ENCODE measurements around the gene RXRA. TPM values are rescaled to one million over a fixed set of nuclear protein-coding genes. Genes with fewer than 3 reads are reported as not detected.

Gene RXRA
- total RNA-seq, 1 experiment from 2014 or later: 23.2 TPM

DNA sequence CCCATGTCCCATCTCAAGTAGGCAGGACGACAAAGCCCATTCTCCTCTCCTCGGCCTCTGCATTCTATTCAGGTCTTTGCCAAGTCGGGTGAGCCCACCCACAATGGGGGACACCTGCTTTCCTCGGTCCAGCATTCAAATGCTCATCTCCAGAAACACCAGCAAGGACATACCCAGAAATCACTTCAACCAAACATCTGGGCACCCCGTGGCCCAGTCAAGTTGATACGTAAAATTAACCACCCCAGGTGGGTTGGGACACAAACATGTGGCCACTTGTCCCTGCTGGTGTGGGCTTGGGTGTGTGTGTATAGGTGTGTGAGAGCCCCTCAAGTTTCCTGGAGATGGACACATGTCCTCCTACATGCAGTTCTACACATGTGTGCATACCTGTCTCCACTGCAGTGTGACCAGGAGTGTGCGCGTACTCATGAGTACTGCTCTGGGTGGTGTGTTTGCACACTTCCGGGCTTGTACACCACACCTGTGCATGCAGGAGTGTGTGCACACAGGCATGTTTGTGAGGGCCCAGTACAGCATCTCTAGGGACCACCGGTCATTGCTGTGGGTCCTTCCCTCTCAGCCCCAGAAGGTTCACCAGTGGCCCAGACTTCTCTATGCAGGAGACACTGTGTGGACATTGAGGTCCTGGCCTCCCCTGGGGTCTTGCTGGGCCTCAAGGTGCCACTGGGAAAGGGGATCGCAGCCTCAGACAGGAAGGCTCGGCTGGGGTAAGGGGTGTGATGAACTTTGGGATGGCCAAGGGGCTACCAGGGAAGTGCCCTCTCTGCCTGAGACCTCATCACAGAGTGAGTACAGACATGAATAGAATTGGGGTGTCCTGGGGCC, 35.4 kb upstream of the RXRA start:
- no peak for DNase-seq
- Histone ChIP-seq H3K27me3 (ENCODE audit: control insufficient read depth, insufficient read depth, low read length) (no peaks in the 10 kb centered on the region), H3K4me3 (ENCODE audit: insufficient read depth, low read depth, low read length) (no peak overlapping the region), H3K36me3 (replicated peaks; ENCODE audit: control insufficient read depth, insufficient read depth, low read length) (no peaks in the 10 kb centered on the region)

DNA sequence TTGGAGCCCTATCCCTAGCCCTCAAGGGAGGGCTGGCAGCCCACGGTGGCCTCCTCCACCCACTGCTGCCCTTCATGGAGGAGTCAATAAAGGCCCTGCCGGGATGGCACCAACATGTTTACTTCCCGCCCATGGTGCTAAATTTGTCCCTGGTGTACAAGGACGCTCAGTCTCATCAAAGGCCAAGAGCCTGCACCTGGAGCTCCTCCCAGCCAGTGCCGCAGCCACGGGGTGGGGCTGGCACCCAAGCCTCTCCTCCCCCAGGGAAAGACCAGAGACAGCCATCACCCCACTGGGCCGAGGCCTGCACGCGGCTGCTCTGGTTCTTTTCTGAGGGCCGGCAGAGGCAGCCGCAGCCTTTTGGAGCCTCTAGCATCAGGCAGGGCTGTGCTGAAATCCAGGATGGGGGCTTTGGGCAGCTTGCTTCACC, 34.8 kb upstream of the RXRA start:
- no peaks in the 10 kb centered on the region for H3K36me3 ChIP-seq (replicated peaks; ENCODE audit: control insufficient read depth, insufficient read depth, low read length)
- H3K27me3 ChIP-seq (ENCODE audit: control insufficient read depth, insufficient read depth, low read length): no peaks in the 10 kb centered on the region
- H3K4me3 ChIP-seq (ENCODE audit: insufficient read depth, low read depth, low read length): no peak overlapping the region
- DNase-seq: peak; percentile 34

DNA sequence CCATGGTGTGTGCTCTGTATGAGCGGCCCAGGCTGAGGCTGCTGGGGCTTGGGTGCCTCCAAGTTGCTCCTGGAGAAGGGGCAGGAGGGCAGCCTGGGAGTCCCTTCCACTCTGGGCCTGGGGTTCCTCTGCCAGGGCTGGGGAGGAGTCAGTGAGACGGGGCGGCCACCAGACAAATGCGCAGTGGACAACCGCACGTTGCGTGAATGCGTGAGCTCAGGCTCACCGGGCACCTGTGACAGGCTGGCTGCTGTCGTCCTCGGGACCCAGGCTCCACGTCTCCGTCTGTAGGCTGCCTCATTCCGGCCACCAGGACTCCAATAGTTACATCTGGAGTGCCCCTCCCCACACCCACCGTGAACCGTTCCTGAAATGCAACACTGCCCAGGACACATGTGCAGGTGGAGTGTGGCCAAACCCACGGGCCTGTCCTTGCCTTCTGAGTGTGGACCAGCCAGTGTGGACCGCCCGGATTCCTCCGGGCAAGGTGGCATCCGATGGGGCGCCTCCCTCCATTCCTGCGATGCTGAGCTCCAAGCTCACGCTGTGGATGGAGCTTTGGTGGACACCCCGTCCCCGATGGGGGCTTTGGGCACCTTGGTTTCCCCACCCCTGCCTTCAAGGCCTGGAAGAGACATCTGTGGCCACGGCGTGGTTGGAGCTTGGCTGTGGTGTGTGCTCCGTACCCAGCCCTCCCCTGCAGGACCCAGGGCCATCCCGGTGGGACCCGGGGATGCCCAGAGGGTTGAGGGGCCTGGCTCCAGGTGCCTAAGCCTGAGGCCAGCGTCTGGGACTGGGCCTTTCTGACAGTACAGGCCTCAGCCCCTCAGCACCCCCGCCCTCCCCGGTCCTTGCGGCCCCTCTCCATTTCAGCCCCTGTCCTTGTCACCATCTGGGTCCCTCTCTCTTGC, 34.0 kb upstream of the RXRA start:
- peak; percentile 54 for DNase-seq
- Histone ChIP-seq H3K36me3 (replicated peaks; ENCODE audit: control insufficient read depth, insufficient read depth, low read length) (no peaks in the 10 kb centered on the region), H3K4me3 (ENCODE audit: insufficient read depth, low read depth, low read length) (no peak overlapping the region), H3K27me3 (ENCODE audit: control insufficient read depth, insufficient read depth, low read length) (no peaks in the 10 kb centered on the region)

GRCh38 chr9:134293031-134293521, 33.2 kb upstream of the RXRA start:
- no peaks in the 10 kb centered on the region for H3K36me3 ChIP-seq (replicated peaks; ENCODE audit: control insufficient read depth, insufficient read depth, low read length)

DNA sequence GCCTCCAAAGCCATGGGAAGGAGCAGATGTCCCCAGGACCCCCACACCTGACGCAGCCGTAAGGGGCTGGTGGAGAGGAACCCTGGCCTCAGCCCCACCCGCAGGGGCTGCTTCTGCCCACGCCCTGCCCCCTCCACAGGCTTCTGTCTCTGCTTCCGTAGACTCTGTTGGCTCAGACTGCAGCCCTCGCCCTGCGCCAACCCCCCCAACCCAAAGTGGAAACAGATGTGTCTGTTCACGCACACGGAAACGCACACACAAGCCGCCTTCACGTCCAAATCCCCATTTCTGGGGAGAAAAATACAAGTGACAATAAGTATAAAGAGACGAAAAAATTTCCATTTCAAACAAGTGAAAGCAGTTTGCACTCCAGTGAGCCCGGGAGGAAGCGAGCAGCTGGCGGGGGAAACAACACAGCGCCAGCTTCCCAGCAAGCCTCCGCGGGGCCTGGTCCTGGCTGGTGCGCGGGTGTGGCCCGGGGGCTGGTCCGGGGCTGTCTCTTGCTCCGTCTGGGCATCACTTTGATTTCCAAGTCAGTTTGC, 32.6 kb upstream of the RXRA start:
- H3K36me3 ChIP-seq (replicated peaks; ENCODE audit: control insufficient read depth, insufficient read depth, low read length): no peaks in the 10 kb centered on the region
- no peak overlapping the region for H3K4me3 ChIP-seq (ENCODE audit: insufficient read depth, low read depth, low read length)
- no peak for DNase-seq

More at GRCh38 chr9:134293031-134293521, 33.2 kb upstream of the RXRA start:
- no peak overlapping the region for H3K4me3 ChIP-seq (ENCODE audit: insufficient read depth, low read depth, low read length)
- DNase-seq: peak; percentile 67
- H3K27me3 ChIP-seq (ENCODE audit: control insufficient read depth, insufficient read depth, low read length): no peaks in the 10 kb centered on the region

DNA sequence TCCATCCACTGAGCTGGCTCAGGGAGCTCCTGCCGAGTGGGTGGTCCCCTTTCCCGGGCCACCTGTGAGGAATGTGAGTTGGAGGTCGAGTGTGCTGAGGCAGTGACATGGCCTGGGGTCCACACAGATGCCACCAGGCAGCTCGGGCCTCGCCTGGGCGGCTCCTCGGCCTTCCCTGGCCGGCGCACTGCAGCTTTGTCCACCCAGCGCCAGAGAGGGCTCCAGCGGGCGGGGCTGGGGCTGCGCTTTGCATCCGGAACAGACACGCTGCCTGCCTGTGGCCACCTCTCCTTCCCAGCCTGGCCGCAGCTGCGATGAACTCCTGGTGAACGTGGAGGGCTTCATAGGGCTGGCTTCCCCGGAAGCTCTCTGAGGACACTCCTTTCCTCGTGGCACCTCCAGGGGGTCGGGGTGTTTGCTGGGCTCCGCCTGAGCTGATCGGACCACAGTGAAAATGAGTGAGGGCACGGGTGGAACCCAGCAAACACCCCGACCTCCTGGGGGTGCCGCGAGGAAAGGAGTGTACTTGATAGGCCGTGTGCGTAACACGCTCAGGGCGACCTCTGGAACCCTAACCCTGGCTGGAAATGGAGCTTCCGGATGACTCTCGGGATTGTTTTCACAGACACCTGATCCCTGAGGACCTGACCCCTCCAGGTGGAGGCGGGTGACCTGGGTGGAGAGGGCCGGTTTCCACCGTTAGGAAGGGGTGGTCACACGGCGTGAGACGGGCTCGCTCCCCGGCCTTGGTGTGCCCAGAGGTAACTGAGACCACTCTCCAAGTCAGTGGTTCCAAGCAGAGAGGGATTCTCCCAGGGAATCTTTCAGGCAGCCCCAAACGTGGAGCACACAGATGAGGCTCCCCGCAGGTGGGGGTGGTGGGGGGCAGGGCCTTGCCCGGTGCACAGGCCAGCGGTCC, 31.8 kb upstream of the RXRA start:
- Histone ChIP-seq H3K27me3 (ENCODE audit: control insufficient read depth, insufficient read depth, low read length) (no peaks in the 10 kb centered on the region), H3K4me3 (ENCODE audit: insufficient read depth, low read depth, low read length) (no peak overlapping the region), H3K36me3 (replicated peaks; ENCODE audit: control insufficient read depth, insufficient read depth, low read length) (no peaks in the 10 kb centered on the region)
- peak; percentile 82 for DNase-seq

More for the DNA sequence above, 32.6 kb upstream of the RXRA start:
- H3K27me3 ChIP-seq (ENCODE audit: control insufficient read depth, insufficient read depth, low read length): no peaks in the 10 kb centered on the region

DNA sequence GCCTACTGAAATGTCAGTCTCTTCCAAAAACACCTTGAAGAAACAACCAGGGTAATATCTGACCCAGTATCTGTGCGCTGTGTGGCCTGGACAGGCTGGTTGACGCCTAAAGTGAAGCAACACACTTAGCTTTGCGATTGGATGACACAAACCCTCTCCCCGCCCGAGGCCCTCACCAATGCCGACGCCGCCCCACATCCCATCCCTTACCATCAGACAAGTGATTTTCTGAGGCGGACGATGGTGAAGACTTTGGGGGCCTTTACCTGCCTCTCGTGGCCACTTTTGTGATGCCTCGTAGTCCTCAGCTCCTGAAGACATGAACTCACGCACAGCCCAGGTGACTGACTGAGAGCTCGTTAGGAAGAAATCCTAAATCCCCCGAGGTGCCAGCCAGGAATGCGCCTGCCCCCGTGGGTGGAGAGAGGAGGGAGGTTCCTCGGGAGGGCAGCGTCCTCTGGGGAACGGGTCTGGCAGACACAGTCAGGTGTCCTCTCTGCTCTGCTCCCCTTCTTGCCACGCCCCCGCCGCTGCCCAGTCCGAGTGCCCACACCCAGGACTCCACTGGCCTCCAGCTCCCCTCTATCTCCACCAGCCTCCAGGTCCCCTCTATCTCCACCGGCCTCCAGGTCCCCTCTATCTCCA, 31.0 kb upstream of the RXRA start:
- no peaks in the 10 kb centered on the region for H3K27me3 ChIP-seq (ENCODE audit: control insufficient read depth, insufficient read depth, low read length)
- DNase-seq: peak; percentile 76

GRCh38 chr9:134295746-134296250, 30.5 kb upstream of the RXRA start:
- Histone ChIP-seq H3K27me3 (ENCODE audit: control insufficient read depth, insufficient read depth, low read length) (no peaks in the 10 kb centered on the region), H3K4me3 (ENCODE audit: insufficient read depth, low read depth, low read length) (no peak overlapping the region), H3K36me3 (replicated peaks; ENCODE audit: control insufficient read depth, insufficient read depth, low read length) (no peaks in the 10 kb centered on the region)
- no peak for DNase-seq

More for the DNA sequence above, 31.0 kb upstream of the RXRA start:
- Histone ChIP-seq H3K4me3 (ENCODE audit: insufficient read depth, low read depth, low read length) (no peak overlapping the region), H3K36me3 (replicated peaks; ENCODE audit: control insufficient read depth, insufficient read depth, low read length) (no peaks in the 10 kb centered on the region)

DNA sequence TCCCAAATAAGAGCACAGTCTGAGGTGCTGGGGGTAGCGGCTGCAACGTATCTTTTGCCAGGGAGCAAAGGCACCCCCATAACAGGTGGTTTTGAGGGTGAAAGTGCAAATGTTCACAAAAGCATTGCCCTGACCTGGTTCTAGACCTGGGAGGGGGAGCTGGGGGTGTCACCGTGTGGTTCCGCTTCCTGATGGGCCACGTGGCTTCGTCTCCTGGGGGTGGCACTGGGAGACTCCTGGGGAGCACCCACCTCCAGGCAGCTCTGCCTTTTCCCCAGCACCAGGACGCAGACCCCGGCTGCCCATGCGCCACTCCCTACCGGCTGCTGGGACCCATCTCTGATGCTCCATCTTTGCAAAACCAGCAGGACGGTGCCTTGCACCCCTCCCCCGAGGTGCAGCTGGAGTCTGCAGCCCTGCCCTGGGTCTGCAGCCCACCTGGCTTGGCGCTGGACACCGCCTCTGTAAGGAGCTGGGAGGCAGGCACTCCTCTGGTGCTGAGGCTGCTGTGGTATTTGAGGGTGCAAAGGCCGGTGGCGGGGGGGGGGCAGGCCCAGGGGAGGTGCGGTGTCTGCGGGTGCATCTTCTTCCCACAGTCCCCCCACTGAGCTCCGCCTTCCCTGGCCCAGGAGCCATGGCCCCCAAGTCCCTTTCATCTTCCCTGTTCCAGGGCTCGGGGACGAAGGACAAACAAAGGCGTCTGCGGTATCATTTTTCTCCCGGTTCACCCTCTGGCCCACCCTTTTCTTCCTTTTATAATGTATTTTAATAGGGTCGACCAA, 29.8 kb upstream of the RXRA start:
- Histone ChIP-seq H3K4me3 (ENCODE audit: insufficient read depth, low read depth, low read length) (no peak overlapping the region), H3K36me3 (replicated peaks; ENCODE audit: control insufficient read depth, insufficient read depth, low read length) (no peaks in the 10 kb centered on the region), H3K27me3 (ENCODE audit: control insufficient read depth, insufficient read depth, low read length) (no peaks in the 10 kb centered on the region)
- DNase-seq: peak; percentile 58

GRCh38 chr9:134297083-134297410, 29.2 kb upstream of the RXRA start:
- no peak overlapping the region for H3K4me3 ChIP-seq (ENCODE audit: insufficient read depth, low read depth, low read length)
- DNase-seq: peak; percentile 58
- no peaks in the 10 kb centered on the region for H3K27me3 ChIP-seq (ENCODE audit: control insufficient read depth, insufficient read depth, low read length)
- no peaks in the 10 kb centered on the region for H3K36me3 ChIP-seq (replicated peaks; ENCODE audit: control insufficient read depth, insufficient read depth, low read length)

DNA sequence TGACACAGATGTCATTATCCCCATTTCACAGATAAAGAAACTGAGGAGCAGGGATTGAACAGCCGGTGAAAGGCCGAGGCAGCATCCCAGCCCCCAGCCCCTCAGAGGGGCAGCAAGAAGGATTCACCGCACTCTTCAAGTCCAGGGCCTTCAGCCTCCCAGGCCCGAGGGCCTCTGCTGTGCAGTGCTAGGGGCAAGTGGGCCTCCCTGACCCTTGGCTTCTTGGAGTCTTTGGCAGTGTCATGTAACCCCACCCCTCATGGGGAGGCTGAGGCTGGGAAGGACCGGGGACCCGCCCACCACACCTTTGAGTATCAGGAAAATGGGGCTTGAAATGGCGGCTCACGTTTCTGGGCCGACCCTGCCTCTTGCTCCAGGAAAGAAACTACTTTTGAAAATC, 28.7 kb upstream of the RXRA start:
- no peaks in the 10 kb centered on the region for H3K36me3 ChIP-seq (replicated peaks; ENCODE audit: control insufficient read depth, insufficient read depth, low read length)
- H3K4me3 ChIP-seq (ENCODE audit: insufficient read depth, low read depth, low read length): no peak overlapping the region
- H3K27me3 ChIP-seq (ENCODE audit: control insufficient read depth, insufficient read depth, low read length): no peaks in the 10 kb centered on the region
- no peak for DNase-seq

- Histone ChIP-seq H3K36me3 (replicated peaks; ENCODE audit: control insufficient read depth, insufficient read depth, low read length) (no peaks in the 10 kb centered on the region), H3K27me3 (ENCODE audit: control insufficient read depth, insufficient read depth, low read length) (no peaks in the 10 kb centered on the region), H3K4me3 (ENCODE audit: insufficient read depth, low read depth, low read length) (no peak overlapping the region)
- DNase-seq: no peak
Measured at GRCh38 chr9:134298000-134298399, 28.3 kb upstream of the RXRA start.

GRCh38 chr9:134299068-134299467, 27.2 kb upstream of the RXRA start:
- DNase-seq: no peak
- Histone ChIP-seq H3K4me3 (ENCODE audit: insufficient read depth, low read depth, low read length) (no peak overlapping the region), H3K27me3 (ENCODE audit: control insufficient read depth, insufficient read depth, low read length) (no peaks in the 10 kb centered on the region), H3K36me3 (replicated peaks; ENCODE audit: control insufficient read depth, insufficient read depth, low read length) (no peaks in the 10 kb centered on the region)

Measured in H7 (cell line).